Right lobe of liver (tissue), 6 donors: ENCODE data around the gene SLC31A1. TPM values are rescaled to one million over a fixed set of nuclear protein-coding genes. Genes with fewer than 3 reads are reported as not detected.
"Not testable (repeated sequence)": the region's sequence is repeated elsewhere in the genome, so short reads cannot be mapped to it uniquely, and the experiment has no call there.

ENCODE experiments used
- ATAC-seq, 4 donors: fragments of 200-7000 bp; cut with Tn5 transposase; one replicate each; pipeline ENCODE4 v1.9.1; 2020; ENCODE audit warnings: mild to moderate bottlenecking in 4 of 4, moderate library complexity in 4 of 4
- DNase-seq, 3 donors: peaks; one replicate each; pipeline ENCODE4 v3.0.0-alpha.2; 2020
- H3K27ac ChIP-seq, 3 donors: fragments of 200-600 bp; one replicate each; pipeline ENCODE4 v1.8.0; 2022
- H3K27me3 ChIP-seq, 2 donors: fragments of 200-600 bp; one replicate each; pipeline ENCODE4 v1.8.0; 2022
- H3K36me3 ChIP-seq, 4 donors: fragments of 200-600 bp; sonication (generic) in 1 of 4; one replicate each; pipeline versions ENCODE4 v1.5.1 to v1.8.0; 2017 to 2022; ENCODE audit warnings: control low read depth in 1 of 4
- H3K4me1 ChIP-seq, 4 donors: fragments of 200-600 bp; sonication (generic) in 1 of 4; one replicate each; pipeline versions ENCODE4 v1.5.1 to v1.8.0; 2017 to 2022; ENCODE audit warnings: control low read depth in 1 of 4
- H3K4me3 ChIP-seq, 3 donors: fragments of 200-600 bp; one replicate each; pipeline ENCODE4 v1.8.0; 2022
- H3K9me3 ChIP-seq, 4 donors: fragments of 200-600 bp; sonication (generic) in 1 of 4; one replicate each; pipeline versions ENCODE4 v1.5.1 to v1.8.0; 2017 to 2022; ENCODE audit warnings: control low read depth in 1 of 4
- POLR2A ChIP-seq: fragments of 450-650 bp; IDR thresholded peaks from one replicate; pipeline ENCODE4 v1.6.1; 2017; ENCODE audit warnings: antibody characterized with exemption, mild to moderate bottlenecking
- WGBS: methylation state at CpG from one replicate; pipeline ENCODE4 v1.1.6; 2018; ENCODE audit warnings: low coverage, low lambda C conversion rate; ENCODE audit not compliant: insufficient coverage; ENCODE audit errors: missing lambda C conversion rate; 5-methylcytosine and 5-hydroxymethylcytosine counted together
- intact Hi-C, 2 donors: fragments of 100-400 bp; cut with DNase I; formaldehyde crosslinking; loops; one replicate each; pipeline versions ENCODE4 v1.11.2 to v1.14.1; 2022
- total RNA-seq, 6 experiments: library from RNA; depleted of rRNA in 2 of 6; stranded (reverse); fragments of >200 nt in 2 of 6; fragmentation: NEBNext Ultra II Directional in 3 of 6; extraction: Animal tissue kit (Norgen Biotek cat#: 25700) in 3 of 6; gene quantifications; one replicate each; pipeline versions ENCODE4 v1.1.0 to v1.2.4, GENCODE V29; 2016 to 2023
- TF ChIP-seq, protein P1 (sequence below), 4 donors: fragments of 200-600 bp in 3 of 4; fragments of 450-650 bp in 1 of 4; IDR thresholded peaks; one replicate each; pipeline versions ENCODE4 v1.5.1 to v1.8.0; 2016 to 2022; ENCODE audit warnings: antibody characterized with exemption in 4 of 4, mild to moderate bottlenecking in 2 of 4
- donor health status: DM: no; HTN: yes; CAD: no.
- donor health status: DM: no; HTN: no; CAD: no.
- donor health status: DM: no; HTN: no; CAD: no.
- donor health status: DM: no; HTN: yes; CAD: no.
- donor health status: DM: no; HTN: yes; CAD: no.

Gene SLC31A1
- total RNA-seq, 6 experiments from 2014 or later, result 48.0 to 92.6 (median 71.5) TPM

GRCh38 chr9:113245894-113246293 lies 24.6 kb downstream of the SLC31A1 start:
- Histone ChIP-seq H3K27me3 (no peaks in the 10 kb centered on the region), H3K4me3 (no peak overlapping the region), H3K4me1 (peaks cover 0 to 4% (median 0%) of the 10 kb centered on the region in 4 donors), H3K9me3 (no peaks in the 10 kb centered on the region), H3K36me3 (no peaks in the 10 kb centered on the region), H3K27ac (no peak overlapping the region)
- TF ChIP-seq POLR2A, result no peak
- TF ChIP-seq, protein P1, sequence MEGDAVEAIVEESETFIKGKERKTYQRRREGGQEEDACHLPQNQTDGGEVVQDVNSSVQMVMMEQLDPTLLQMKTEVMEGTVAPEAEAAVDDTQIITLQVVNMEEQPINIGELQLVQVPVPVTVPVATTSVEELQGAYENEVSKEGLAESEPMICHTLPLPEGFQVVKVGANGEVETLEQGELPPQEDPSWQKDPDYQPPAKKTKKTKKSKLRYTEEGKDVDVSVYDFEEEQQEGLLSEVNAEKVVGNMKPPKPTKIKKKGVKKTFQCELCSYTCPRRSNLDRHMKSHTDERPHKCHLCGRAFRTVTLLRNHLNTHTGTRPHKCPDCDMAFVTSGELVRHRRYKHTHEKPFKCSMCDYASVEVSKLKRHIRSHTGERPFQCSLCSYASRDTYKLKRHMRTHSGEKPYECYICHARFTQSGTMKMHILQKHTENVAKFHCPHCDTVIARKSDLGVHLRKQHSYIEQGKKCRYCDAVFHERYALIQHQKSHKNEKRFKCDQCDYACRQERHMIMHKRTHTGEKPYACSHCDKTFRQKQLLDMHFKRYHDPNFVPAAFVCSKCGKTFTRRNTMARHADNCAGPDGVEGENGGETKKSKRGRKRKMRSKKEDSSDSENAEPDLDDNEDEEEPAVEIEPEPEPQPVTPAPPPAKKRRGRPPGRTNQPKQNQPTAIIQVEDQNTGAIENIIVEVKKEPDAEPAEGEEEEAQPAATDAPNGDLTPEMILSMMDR (IDR thresholded peaks at IDR 0.05), result no peak
- WGBS, result 83% methylated on average over 4 of the region's 4 CpGs
- DNase-seq (no peak), ATAC-seq (no peak)
- intact Hi-C loops, result no loop called here

DNA sequence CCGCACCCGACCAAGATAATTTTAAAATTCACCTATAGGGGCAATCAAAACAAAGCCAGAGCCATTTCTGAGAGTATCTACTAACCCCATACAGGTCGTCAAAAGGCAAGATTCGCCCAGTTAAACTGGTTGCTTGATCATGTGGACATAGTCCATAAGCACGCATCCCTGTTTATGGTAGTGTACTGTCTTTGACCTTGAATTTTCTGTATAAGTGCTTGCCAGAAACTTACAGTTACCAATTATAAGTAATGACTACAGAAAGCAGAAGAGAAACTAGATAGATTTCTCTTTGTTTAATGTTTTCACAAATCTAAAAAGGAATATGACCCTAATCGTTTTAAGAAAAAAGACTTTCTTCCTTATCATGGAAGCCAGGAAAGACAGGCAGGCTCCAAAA lies 25.6 kb downstream of the SLC31A1 start:
- Histone ChIP-seq H3K27ac (no peak overlapping the region), H3K4me3 (no peak overlapping the region), H3K27me3 (no peaks in the 10 kb centered on the region), H3K4me1 (peaks cover 0 to 4% (median 0%) of the 10 kb centered on the region in 4 donors), H3K9me3 (no peaks in the 10 kb centered on the region), H3K36me3 (no peaks in the 10 kb centered on the region)
- 61% methylated on average over 5 of the region's 6 CpGs for WGBS
- TF ChIP-seq POLR2A, result no peak
- TF ChIP-seq, protein P1 (IDR thresholded peaks at IDR 0.05), result no peak
- intact Hi-C loops, result no loop called here
- DNase-seq (no peak), ATAC-seq (no peak)

DNA sequence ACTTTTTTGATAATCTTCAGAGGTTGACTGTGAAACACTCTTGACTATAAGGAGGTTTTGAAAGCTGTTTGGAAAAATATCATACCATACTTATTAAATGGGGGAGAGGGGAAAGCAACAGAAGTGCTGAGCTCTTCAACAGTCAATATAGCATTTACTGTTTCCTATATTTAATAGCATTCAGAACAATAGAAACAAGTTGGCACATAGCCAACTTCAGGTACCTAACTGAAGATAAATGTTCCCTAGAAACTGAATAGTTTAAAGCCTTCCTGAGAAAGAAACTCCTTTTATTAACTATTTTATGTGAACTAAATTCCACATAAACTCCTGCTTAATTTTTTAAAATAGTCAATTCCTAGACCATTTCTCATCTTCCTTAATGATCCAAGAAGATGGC lies 26.3 kb downstream of the SLC31A1 start:
- H3K4me3 ChIP-seq, result no peak overlapping the region
- ATAC-seq, result no peak
- intact Hi-C loops, result no loop called here
- H3K27me3 ChIP-seq, result no peaks in the 10 kb centered on the region
- H3K9me3 ChIP-seq, result no peaks in the 10 kb centered on the region
- DNase-seq, result no peak
- H3K4me1 ChIP-seq, result no peaks in the 10 kb centered on the region
- no peak overlapping the region for H3K27ac ChIP-seq
- H3K36me3 ChIP-seq, result no peaks in the 10 kb centered on the region
- TF ChIP-seq, protein P1 (IDR thresholded peaks at IDR 0.05), result no peak
- no peak for TF ChIP-seq POLR2A

GRCh38 chr9:113249661-113250060 lies 28.3 kb downstream of the SLC31A1 start:
- DNase-seq, H3K36me3 ChIP-seq, intact Hi-C loops, H3K27ac ChIP-seq, ATAC-seq, H3K9me3 ChIP-seq, H3K27me3 ChIP-seq, H3K4me3 ChIP-seq, H3K4me1 ChIP-seq: not testable (repeated sequence)
- 77% methylated on average over 2 of the region's 2 CpGs for WGBS

DNA sequence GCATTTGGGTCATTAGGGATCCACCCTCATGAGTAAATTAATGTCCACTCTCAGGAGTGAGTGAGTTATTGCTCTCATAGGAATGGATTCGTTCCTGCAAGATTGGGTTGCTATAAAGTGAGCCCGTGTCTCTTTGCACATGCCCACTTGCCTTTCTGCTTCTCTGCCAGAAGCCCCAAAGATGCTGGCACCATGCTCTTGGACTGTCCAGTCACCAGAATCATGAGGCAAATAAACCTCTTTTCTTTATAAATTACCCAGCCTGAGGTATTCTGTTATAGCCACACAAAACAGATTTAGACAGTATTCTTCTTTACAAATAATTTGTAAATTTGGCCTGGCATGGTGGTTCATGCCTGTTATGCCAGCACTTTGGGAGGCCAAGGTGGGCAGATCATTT lies 29.5 kb downstream of the SLC31A1 start:
- no peak for ATAC-seq
- no peak for TF ChIP-seq POLR2A
- TF ChIP-seq, protein P1 (IDR thresholded peaks at IDR 0.05), result no peak

More for the DNA sequence above, 29.5 kb downstream of the SLC31A1 start:
- intact Hi-C loops, result no loop called here
- H3K36me3 ChIP-seq, result no peaks in the 10 kb centered on the region
- WGBS, result no CpG with 5 or more reads among the region's 2 CpGs
- H3K27me3 ChIP-seq, result no peaks in the 10 kb centered on the region
- H3K9me3 ChIP-seq, result no peaks in the 10 kb centered on the region
- H3K4me3 ChIP-seq, result no peak overlapping the region
- DNase-seq, result no peak
- H3K4me1 ChIP-seq, result no peaks in the 10 kb centered on the region
- H3K27ac ChIP-seq, result no peak overlapping the region
